ENCODE measurements around the gene SH3TC2.

- TF ChIP-seq POLR2A (IDR thresholded peaks at IDR 0.05; ENCODE audit: extremely low read depth, insufficient read length) (no peak), CTCF (IDR thresholded peaks at IDR 0.05; ENCODE audit: low read depth, low read length) (no peak)
Measured at GRCh38 chr5:148972974-148973374, 89.9 kb downstream of the SH3TC2 start.
